NOMO-1 treated with DMSO at 0.1 percent for 48 hours (cell line): ENCODE data around the gene MANF.

Experiments used
- DNase-seq: peaks from one replicate; lab custom pipeline; 2025; ENCODE audit not compliant: unreplicated experiment; lab: John Stamatoyannopoulos, UW

Gene MANF

GRCh38 chr3:51389423-51390183 lies 4.5 kb downstream of the MANF start:
- DNase-seq: peak; percentile 17

DNA sequence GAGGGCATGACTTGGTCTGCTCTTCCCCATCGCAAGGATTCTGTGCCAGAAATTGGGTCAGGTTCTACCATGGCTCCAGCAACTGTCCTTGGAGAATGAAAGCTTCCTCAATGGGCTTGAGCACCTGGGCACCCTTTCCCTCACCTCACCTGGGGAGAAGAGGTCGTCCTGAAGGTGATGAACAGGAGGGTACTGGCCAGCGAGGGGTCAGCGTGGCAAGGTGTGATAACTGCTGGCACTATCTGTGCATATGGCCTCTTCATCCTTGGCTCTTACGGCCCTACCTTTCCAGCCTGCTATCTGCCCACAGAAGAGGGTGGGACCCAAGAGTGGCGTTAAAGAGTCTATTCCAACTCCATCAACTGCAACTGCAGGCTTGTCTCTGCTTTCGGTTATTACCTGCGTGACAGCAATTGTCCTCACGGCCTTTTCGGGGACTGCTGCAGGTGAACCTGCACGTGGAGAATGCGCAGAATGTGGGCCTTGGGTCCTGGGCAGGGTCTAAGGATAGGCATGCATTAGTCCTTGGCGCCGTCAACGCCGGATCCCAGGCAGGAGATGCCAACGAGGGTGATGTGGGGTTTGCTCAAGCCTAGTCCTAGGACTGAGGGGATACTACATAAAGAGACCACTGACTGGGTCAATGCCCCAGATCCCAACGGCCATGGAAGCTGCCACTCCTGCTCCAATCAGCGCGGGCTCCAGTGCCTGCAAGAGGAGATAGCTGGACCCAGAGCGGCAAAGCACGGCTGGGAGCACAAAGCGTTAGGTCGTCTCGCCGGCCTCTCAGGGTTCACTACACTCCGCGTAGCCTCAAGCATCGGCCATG lies 5.4 kb downstream of the MANF start:
- DNase-seq: no peak

DNA sequence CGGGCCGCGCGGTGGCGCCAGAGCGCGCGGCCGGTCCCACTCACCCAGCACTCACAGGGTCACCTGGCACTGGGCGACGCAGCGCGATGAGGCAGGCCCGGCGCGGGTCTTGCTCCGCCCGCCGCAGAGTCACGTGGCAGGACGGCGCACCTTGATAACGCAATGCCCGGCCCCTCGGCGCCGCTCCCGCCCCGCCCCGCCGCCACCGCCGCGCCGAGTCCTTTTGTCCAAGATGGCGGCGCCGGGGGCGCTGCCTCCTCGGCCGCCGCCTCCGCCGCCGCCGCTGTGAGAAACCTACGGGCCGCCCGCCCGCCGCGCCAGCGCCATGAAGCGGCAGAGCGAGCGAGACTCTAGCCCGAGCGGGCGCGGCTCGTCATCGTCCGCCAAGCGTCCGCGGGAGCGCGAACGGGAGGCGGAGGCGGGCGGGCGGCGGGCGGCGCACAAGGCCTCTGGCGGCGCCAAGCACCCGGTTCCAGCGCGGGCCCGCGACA lies 6.0 kb downstream of the MANF start, which contains the start of gene RBM15B:
TSS of gene RBM15B (plus strand) at position 211 of the 491 bp plus-strand sequence. CDS start at position 326, 115 bp downstream.
- DNase-seq: peak; percentile 94

GRCh38 chr3:51391566-51392354 lies 6.7 kb downstream of the MANF start:
- DNase-seq: no peak

DNA sequence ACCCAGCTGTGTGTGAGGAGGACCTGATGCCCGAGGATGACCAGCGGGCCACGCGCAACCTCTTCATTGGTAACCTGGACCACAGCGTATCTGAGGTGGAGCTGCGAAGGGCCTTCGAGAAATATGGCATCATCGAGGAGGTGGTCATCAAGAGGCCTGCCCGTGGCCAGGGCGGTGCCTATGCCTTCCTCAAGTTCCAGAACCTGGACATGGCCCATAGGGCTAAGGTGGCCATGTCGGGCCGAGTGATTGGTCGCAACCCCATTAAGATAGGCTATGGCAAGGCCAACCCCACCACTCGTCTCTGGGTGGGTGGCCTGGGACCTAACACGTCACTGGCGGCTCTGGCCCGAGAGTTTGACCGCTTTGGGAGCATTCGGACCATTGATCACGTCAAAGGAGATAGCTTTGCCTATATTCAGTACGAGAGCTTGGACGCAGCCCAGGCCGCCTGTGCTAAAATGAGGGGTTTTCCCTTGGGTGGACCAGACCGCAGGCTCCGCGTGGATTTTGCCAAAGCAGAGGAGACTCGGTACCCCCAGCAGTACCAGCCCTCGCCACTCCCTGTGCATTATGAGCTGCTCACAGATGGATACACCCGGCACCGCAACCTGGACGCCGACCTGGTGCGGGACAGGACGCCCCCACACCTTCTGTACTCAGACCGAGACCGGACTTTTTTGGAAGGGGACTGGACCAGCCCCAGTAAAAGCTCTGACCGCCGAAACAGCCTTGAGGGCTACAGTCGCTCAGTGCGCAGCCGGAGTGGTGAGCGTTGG lies 7.5 kb downstream of the MANF start:
- DNase-seq: no peak

GRCh38 chr3:51393134-51393495 lies 8.0 kb downstream of the MANF start:
- DNase-seq: no peak

GRCh38 chr3:51393564-51393963 lies 8.5 kb downstream of the MANF start:
- no peak for DNase-seq

DNA sequence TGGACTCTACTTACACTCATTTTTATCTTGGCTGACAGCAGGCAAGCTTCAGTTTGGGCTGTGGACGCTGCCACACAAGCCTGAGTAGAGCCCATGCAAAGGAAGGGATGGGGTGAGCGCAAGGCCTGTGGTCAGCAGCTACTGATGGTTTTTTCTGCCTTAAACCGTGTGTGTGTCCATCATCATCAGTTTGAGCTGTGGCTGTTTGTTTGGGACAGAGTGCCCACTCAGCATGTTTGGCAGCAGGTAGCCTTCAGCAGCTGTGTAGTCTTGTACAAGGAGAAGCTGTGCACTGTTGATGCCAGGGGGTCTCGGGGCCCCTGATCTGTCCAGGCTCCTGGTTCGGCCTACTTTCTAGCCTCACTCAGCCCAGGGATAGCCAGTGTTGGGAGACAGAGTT lies 9.4 kb downstream of the MANF start:
- DNase-seq: no peak

- DNase-seq: no peak
These were observed 10.6 kb downstream of the MANF start for GRCh38 chr3:51395493-51396213.

GRCh38 chr3:51396401-51396800 lies 11.3 kb downstream of the MANF start:
- no peak for DNase-seq

DNA sequence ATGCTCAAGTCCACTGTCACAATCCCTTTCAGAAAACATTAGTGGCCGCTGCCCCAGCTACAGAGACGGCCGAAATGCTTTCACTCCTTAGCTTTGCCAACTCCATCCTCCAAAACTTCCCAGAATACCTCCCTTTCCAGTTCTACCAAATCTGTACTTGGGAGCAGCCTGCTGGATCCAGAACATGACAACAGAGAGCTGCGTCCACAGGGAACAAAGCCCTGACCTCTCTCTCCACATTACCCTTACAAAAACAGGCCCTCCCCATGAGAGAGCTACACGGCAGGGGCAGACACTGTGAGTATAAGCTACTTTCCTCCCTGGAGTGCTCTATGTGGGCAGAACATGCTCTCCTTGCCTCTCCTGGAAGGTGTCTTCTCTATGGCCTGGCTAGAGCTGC lies 12.3 kb downstream of the MANF start:
- DNase-seq: no peak

- no peak for DNase-seq
These were observed 13.7 kb downstream of the MANF start for GRCh38 chr3:51398595-51399310.

DNA sequence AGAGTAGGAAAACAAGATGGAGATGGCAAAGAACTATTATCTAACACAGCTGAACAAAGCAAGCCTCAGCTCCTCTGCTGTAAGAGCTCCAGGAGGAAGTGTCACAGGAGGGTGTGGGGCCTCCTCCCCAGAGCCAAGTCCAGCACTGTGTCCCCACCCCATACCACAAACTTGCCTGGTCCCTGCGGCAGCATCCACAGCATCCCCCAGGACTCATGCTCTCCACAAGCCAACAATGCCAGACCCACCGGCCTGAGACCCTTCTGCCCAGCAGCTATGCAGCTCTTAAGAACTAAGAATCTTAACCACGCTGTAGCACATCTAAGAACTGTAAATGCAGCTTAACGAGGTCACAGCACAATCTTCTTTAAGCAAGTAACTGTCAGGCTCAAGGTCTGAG lies 15.1 kb downstream of the MANF start:
- DNase-seq: no peak

GRCh38 chr3:51401735-51402134 lies 16.6 kb downstream of the MANF start:
- DNase-seq: peak; percentile 86

GRCh38 chr3:51403675-51404074 lies 18.6 kb downstream of the MANF start:
- DNase-seq: no peak

DNA sequence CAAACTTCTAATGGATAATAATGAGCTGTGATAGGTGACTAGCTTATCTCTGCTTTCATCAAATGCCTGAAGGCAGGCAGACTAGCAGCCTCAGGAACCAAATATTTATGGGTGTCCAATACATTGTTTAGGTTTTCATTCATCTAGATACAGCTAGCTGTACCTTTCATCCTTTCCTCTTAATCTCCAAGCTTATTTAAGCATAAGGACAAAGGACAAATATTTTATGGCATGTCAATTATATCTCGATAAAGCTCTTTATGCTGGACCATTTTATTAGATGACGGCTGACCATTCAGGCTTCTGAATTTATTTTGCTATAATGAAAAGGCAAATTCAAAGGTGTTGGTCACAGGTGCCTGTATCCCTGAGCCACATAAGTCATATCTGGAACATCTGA lies 22.9 kb downstream of the MANF start:
- DNase-seq: no peak

DNA sequence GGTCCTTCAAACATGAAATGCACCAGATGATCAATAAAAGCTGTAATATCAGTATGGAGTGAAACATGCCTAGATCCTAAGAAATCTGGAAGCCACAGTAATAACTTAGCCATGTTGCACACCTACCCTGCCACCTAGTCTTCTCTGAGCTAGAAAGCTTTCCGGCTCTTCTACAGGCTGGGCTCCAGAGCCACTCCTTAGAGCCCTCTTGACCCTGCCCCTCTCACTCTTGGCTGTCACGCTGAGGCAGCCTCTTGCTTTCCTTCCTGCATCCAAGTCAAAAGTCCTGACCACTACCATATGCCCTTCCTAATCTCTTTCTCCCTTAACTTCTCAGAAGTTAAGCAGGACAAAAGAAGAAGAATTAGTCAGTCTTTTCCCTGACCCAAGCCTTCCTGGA lies 23.7 kb downstream of the MANF start:
- DNase-seq: no peak

DNA sequence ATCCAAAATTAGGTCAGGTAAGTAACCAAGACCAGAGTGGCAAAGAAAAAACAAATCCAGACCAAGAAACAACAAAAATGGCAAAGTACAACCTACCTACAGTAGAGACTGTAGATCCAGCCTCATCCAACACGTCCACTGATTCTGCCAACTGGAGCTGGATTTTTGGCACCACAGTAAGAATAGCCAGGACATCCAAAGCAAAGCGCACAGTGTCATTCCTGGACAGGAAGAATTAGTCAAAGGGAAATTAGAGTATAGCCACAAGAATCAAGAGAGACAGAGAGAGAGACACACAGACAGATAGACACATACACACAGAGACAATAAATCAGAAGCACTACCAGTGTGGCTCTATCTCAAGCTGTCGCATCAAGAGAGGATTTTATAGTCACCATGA lies 37.1 kb downstream of the MANF start:
- DNase-seq: no peak

- no peak for DNase-seq
These were observed 41.8 kb downstream of the MANF start for GRCh38 chr3:51426921-51427320.
